ENCODE data around the gene NSG1. TPM values are rescaled to one million over a fixed set of nuclear protein-coding genes. Genes with fewer than 3 reads are reported as not detected.
"Not testable (repeated sequence)": the region's sequence is repeated elsewhere in the genome, so short reads cannot be mapped to it uniquely, and the experiment has no call there.

Gene NSG1
- total RNA-seq, 4 donors from 2014 or later, result 0.44 to 6.5 (median 3.6) TPM

DNA sequence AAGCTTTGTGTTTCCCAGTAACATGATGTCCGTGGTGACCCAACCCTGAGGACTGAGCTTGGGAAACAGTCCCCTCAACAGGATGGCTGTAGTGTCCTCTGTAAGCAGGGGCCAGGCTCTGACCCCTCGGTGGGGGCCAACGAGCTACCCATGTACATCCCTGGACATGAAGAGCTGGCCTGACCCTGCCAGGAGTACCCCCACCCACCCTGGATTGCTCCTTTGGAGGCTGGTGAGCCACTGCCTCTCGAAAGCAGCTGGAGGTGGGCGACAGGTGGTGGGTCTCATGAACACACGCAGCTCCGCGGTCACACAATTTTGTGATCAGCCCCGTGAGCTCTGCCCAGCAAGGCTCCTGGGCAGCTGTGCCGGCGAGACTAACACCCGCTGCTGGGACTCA, 33.5 kb downstream of the NSG1 start:
- no peak overlapping the region for H3K27ac ChIP-seq
- H3K4me1 ChIP-seq, result no peaks in the 10 kb centered on the region
- WGBS, 2 donors, result 88 to 96% methylated on average over 10 to 11 of the region's 12 CpGs
- peaks cover 0 to 100% (median 0%) of the 10 kb centered on the region in 3 donors for H3K36me3 ChIP-seq
- no peaks in the 10 kb centered on the region for H3K27me3 ChIP-seq
- no peak for TF ChIP-seq POLR2A (IDR thresholded peaks at IDR 0.05)
- DNase-seq (ENCODE audit: low spot score in 2 of 2), result no peak
- H3K9me3 ChIP-seq, result no peaks in the 10 kb centered on the region
- H3K4me3 ChIP-seq, result no peak overlapping the region

DNA sequence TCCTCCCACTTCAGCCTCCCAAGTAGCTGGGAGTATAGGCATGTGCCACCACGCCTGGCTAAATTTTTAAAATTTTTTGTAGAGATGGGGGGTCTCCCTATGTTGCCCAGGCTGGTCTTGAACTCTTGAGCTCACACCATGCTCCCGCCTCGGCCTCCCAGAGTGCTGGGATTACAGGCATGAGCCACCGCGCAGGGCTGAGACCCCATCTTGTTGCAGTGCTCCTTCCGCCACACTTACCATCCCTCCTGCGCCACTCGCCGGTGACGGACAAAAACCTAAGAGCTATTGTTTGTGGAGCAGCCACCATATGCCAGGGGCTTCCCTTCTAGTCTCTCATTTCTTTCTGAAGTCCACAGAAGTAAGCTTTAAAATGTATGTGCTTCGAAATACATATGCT, 34.5 kb downstream of the NSG1 start:
- no peak overlapping the region for H3K4me3 ChIP-seq
- H3K27me3 ChIP-seq, result no peaks in the 10 kb centered on the region
- WGBS, 2 donors, result 94 to 96% methylated on average over 11 of the region's 11 CpGs
- DNase-seq (ENCODE audit: low spot score in 2 of 2), result no peak
- no peak overlapping the region for H3K27ac ChIP-seq
- H3K36me3 ChIP-seq, result peaks cover 0 to 96% (median 0%) of the 10 kb centered on the region in 3 donors
- no peaks in the 10 kb centered on the region for H3K9me3 ChIP-seq
- no peak for TF ChIP-seq POLR2A (IDR thresholded peaks at IDR 0.05)
- TF ChIP-seq, protein P1, sequence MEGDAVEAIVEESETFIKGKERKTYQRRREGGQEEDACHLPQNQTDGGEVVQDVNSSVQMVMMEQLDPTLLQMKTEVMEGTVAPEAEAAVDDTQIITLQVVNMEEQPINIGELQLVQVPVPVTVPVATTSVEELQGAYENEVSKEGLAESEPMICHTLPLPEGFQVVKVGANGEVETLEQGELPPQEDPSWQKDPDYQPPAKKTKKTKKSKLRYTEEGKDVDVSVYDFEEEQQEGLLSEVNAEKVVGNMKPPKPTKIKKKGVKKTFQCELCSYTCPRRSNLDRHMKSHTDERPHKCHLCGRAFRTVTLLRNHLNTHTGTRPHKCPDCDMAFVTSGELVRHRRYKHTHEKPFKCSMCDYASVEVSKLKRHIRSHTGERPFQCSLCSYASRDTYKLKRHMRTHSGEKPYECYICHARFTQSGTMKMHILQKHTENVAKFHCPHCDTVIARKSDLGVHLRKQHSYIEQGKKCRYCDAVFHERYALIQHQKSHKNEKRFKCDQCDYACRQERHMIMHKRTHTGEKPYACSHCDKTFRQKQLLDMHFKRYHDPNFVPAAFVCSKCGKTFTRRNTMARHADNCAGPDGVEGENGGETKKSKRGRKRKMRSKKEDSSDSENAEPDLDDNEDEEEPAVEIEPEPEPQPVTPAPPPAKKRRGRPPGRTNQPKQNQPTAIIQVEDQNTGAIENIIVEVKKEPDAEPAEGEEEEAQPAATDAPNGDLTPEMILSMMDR (IDR thresholded peaks at IDR 0.05), result no peak
- TF ChIP-seq EP300 (IDR thresholded peaks at IDR 0.05), result no peak
- H3K4me1 ChIP-seq, result no peaks in the 10 kb centered on the region

DNA sequence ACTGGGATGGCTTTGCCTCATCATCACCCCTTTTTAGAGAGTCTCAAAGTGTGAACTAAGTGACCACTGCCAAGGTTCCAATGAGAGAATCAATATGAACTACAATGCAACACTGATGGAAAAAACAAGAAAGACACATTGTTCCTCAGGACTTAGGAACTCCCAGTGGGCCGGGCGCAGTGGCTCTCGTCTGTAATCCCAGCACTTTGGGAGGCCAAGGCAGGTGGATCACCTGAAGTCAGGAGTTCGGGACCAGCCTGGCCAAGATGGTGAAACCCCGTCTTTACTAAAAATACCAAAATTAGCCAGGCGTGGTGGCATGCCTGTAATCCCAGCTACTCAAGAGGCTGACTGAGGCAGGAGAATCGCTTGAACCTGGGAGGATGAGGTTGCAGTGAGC, 35.2 kb downstream of the NSG1 start:
- peaks cover 0 to 88% (median 0%) of the 10 kb centered on the region in 3 donors for H3K36me3 ChIP-seq
- not testable (repeated sequence) for H3K27me3 ChIP-seq; H3K4me3 ChIP-seq; H3K27ac ChIP-seq; DNase-seq (ENCODE audit: low spot score in 2 of 2); H3K4me1 ChIP-seq; H3K9me3 ChIP-seq
- WGBS, 2 donors, result 86 to 94% methylated on average over 7 of the region's 7 CpGs

DNA sequence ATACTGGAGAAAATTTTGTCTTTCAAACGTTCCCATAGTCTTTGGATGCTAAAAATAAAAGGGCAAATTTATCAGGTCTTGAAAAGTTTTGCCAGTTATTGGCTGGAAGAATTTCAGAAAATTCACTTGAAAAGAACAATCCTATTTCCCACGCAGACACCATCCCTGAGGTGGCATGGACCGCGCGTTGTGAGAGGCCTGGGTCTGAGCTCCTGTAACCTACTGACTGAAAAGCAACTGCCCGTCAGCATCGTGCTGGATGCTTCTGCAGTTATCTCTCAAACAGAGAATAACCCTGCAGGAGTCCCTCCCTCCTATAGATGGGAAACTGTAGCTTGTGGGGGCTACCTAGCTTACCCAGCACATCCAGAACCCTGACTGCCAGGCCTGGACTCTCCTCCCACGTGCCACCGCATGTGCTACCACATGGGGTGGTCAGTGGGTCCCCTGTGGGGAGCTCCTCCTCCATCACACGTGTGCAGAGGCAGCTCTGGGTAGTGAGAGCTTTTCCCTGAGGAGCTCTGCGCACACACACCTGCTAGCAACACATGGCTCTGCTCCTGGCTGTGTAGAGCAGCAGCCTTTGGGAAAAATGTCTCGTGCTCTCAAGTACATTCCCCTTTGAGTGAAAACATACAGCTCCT, 36.1 kb downstream of the NSG1 start:
- TF ChIP-seq, protein P1 (IDR thresholded peaks at IDR 0.05), result no peak
- TF ChIP-seq EP300 (IDR thresholded peaks at IDR 0.05) (no peak), POLR2A (IDR thresholded peaks at IDR 0.05) (no peak)
- Histone ChIP-seq H3K36me3 (peaks cover 0 to 88% (median 0%) of the 10 kb centered on the region in 3 donors), H3K4me3 (no peak overlapping the region), H3K27me3 (no peaks in the 10 kb centered on the region), H3K4me1 (no peaks in the 10 kb centered on the region), H3K27ac (no peak overlapping the region), H3K9me3 (no peaks in the 10 kb centered on the region)
- no peak for DNase-seq (ENCODE audit: low spot score in 2 of 2)
- 72 to 81% methylated on average over 12 of the region's 12 CpGs for WGBS, 2 donors

DNA sequence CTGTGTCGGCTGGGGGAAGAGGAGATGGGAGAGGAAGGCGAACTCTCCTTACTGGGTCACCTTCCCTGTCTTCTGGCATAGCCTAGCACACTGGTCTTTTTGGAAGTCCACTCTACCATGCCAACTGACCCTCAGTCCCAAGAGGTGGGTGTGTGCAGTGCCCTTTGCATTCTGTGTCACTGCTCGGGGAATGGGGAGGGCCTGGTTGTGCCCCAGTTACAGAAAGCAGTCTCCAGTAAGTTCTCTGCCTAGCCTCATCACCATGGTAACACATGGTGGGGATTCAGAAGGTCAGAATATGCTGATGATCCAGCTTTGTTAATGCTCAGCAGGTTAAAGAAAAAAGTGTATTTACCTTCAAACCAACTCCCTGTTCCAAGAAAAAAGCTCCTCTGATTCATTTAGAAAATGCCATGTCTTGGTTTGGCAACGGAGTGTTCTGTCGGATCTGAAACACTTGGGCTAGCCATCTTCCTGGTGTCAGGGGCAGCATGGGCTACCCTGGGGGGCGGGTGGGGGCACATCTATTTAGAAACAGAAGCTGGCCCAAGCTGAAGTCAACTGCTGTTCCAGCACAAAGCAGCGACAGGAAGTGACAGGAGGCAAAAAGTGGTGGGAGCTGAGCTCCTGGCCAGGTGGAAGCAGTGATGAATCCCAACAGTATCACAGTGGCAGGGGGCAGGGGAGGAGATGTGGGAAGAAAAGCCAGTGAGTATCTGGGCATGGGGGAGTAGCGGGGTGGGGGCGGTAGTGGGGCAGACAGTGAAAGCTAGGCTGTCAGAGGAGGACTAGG, 37.0 kb downstream of the NSG1 start:
- Histone ChIP-seq H3K9me3 (no peaks in the 10 kb centered on the region), H3K4me1 (no peaks in the 10 kb centered on the region), H3K4me3 (no peak overlapping the region), H3K27me3 (no peaks in the 10 kb centered on the region), H3K36me3 (peaks cover 0 to 88% (median 0%) of the 10 kb centered on the region in 3 donors), H3K27ac (no peak overlapping the region)
- TF ChIP-seq, protein P1 (IDR thresholded peaks at IDR 0.05), result no peak
- no peak for DNase-seq (ENCODE audit: low spot score in 2 of 2)
- WGBS, 2 donors, result 87 to 90% methylated on average over 9 of the region's 9 CpGs

DNA sequence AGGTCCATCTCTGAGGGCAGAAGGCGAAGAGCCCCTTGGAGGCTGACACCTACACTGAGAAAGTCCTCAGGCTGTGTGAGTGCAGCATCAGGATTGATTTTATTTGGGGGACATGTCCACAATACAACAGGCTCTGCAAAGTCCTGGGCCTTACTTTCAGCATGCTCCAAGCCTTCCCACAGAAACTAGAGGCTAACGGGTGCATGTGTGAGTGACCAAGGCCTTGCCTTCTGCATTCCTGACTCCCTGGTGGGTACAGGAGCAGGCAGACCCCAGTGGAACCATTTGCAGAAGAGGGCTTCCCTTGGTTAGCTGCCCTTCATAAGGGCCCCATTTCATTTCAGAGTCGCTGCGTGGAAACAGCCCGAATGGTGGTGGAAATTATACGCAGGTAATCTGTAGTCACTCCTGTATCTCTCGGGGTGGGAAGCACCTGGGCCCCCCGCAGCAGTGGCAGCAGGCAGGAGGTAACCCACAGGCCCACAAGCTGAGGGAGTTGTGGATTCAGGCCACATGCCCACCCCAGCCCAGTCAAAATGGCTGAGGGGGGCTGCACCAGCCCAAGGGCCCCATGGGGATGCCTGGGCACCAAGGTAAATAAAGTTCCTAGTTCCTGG, 37.7 kb downstream of the NSG1 start:
- Histone ChIP-seq H3K27ac (no peak overlapping the region), H3K4me1 (no peaks in the 10 kb centered on the region), H3K36me3 (peaks cover 0 to 81% (median 0%) of the 10 kb centered on the region in 3 donors), H3K4me3 (no peak overlapping the region), H3K9me3 (no peaks in the 10 kb centered on the region), H3K27me3 (no peaks in the 10 kb centered on the region)
- no peak for DNase-seq (ENCODE audit: low spot score in 2 of 2)
- TF ChIP-seq, protein P1 (IDR thresholded peaks at IDR 0.05), result no peak
- TF ChIP-seq POLR2A (IDR thresholded peaks at IDR 0.05), result no peak
- no peak for TF ChIP-seq EP300 (IDR thresholded peaks at IDR 0.05)
- WGBS, 2 donors, result 95% methylated on average over 7 to 8 of the region's 8 CpGs
